Ovary (tissue), 3 donors: ENCODE data around the gene GFRA1.

Experiments
- EP300 ChIP-seq: sonication (generic); formaldehyde crosslinking; IDR thresholded peaks from one replicate; pipeline ENCODE4 v1.6.1; 2017; ENCODE audit warnings: antibody characterized with exemption
- TF ChIP-seq, protein P1 (sequence below), 3 donors: fragments of 450-650 bp in 2 of 3; fragments of 200-600 bp in 1 of 3; IDR thresholded peaks; one replicate each; pipeline versions ENCODE4 v1.5.1 to v1.8.0; 2016 to 2022; ENCODE audit warnings: antibody characterized with exemption in 3 of 3, mild to moderate bottlenecking in 1 of 3
- donor health status: DM: no; HTN: no; CAD: no.

GRCh38 chr10:116186273-116186672 is 86.7 kb downstream of the GFRA1 start:
- TF ChIP-seq, protein P1, sequence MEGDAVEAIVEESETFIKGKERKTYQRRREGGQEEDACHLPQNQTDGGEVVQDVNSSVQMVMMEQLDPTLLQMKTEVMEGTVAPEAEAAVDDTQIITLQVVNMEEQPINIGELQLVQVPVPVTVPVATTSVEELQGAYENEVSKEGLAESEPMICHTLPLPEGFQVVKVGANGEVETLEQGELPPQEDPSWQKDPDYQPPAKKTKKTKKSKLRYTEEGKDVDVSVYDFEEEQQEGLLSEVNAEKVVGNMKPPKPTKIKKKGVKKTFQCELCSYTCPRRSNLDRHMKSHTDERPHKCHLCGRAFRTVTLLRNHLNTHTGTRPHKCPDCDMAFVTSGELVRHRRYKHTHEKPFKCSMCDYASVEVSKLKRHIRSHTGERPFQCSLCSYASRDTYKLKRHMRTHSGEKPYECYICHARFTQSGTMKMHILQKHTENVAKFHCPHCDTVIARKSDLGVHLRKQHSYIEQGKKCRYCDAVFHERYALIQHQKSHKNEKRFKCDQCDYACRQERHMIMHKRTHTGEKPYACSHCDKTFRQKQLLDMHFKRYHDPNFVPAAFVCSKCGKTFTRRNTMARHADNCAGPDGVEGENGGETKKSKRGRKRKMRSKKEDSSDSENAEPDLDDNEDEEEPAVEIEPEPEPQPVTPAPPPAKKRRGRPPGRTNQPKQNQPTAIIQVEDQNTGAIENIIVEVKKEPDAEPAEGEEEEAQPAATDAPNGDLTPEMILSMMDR (IDR thresholded peaks at IDR 0.05): no peak
- TF ChIP-seq EP300: no peak
